ENCODE results near the gene COPS6. TPM values are rescaled to one million over a fixed set of nuclear protein-coding genes. Genes with fewer than 3 reads are reported as not detected.

Gene COPS6
- total and polyA plus RNA-seq, 2 donors (not counting 1 experiment from before 2014, with no cell fraction given): 76.5 to 79.6 TPM

DNA sequence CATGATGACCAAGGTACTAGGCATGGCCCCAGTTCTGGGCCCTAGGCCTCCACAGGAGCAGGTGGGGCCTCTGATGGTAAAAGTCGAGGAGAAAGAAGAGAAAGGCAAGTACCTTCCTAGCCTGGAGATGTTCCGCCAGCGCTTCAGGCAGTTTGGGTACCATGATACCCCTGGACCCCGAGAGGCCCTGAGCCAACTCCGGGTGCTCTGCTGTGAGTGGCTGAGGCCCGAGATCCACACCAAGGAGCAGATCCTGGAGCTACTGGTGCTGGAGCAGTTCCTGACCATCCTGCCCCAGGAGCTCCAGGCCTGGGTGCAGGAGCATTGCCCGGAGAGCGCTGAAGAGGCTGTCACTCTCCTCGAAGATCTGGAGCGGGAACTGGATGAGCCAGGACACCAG lies 31.8 kb upstream of the COPS6 start:
- no peak for TF ChIP-seq EZH2 (IDR thresholded peaks at IDR 0.05; ENCODE audit: borderline replicate concordance, insufficient read depth, low read depth, low read length, poor library complexity, severe bottlenecking)
- TF ChIP-seq, protein P1, sequence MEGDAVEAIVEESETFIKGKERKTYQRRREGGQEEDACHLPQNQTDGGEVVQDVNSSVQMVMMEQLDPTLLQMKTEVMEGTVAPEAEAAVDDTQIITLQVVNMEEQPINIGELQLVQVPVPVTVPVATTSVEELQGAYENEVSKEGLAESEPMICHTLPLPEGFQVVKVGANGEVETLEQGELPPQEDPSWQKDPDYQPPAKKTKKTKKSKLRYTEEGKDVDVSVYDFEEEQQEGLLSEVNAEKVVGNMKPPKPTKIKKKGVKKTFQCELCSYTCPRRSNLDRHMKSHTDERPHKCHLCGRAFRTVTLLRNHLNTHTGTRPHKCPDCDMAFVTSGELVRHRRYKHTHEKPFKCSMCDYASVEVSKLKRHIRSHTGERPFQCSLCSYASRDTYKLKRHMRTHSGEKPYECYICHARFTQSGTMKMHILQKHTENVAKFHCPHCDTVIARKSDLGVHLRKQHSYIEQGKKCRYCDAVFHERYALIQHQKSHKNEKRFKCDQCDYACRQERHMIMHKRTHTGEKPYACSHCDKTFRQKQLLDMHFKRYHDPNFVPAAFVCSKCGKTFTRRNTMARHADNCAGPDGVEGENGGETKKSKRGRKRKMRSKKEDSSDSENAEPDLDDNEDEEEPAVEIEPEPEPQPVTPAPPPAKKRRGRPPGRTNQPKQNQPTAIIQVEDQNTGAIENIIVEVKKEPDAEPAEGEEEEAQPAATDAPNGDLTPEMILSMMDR (IDR thresholded peaks at IDR 0.05): no peak
- Mint-ChIP-seq H3K27me3 (no peaks in the 10 kb centered on the region), H3K4me1 (peaks cover 2% of the 10 kb centered on the region), H3K27ac (no peak overlapping the region), H3K9me3 (ENCODE audit: insufficient read depth) (no peaks in the 10 kb centered on the region), H3K4me3 (no peak overlapping the region)
- no peak for ATAC-seq (ENCODE audit: low read depth)
- intact Hi-C loops (cut with micrococcal nuclease): no loop called here
- Histone ChIP-seq H3K4me2 (replicated peaks; ENCODE audit: low read depth, low read length, poor library complexity, severe bottlenecking) (no peak overlapping the region), H2AFZ (ENCODE audit: insufficient read depth, low read depth, low read length, poor library complexity, severe bottlenecking) (no peak overlapping the region), H3K36me3 (replicated peaks in 1 of 2; ENCODE audit: control extremely low read depth in 1 of 2, control insufficient read depth in 1 of 2, extremely low read depth in 1 of 2, insufficient read depth in 2 of 2, low read length in 1 of 2) (peaks cover 1 to 27% of the 10 kb centered on the region in 2 experiments), H3K79me2 (ENCODE audit: control insufficient read depth, insufficient read depth, low read length) (peaks cover 14% of the 10 kb centered on the region), H3K27ac (ENCODE audit: low read length in 2 of 2) (no peak overlapping the region), H3K4me3 (ENCODE audit: control extremely low read depth in 1 of 5, extremely low read depth in 1 of 5, insufficient read depth in 1 of 5, low read depth in 2 of 5, low read length in 4 of 5) (no peak overlapping the region), H3K4me1 (ENCODE audit: control insufficient read depth in 2 of 2, insufficient read depth in 2 of 2, low read length in 2 of 2) (peaks cover 0 to 9% of the 10 kb centered on the region in 2 donors), H3K9me3 (ENCODE audit: control extremely low read depth in 1 of 3, control insufficient read depth in 2 of 3, insufficient read depth in 1 of 3, low read length in 2 of 3) (no peaks in the 10 kb centered on the region), H3K9ac (ENCODE audit: low read length) (no peak overlapping the region), H4K20me1 (ENCODE audit: control insufficient read depth, insufficient read depth, low read length, poor library complexity, severe bottlenecking) (no peaks in the 10 kb centered on the region), H3K27me3 (replicated peaks in 1 of 4; ENCODE audit: control extremely low read depth in 1 of 4, control insufficient read depth in 3 of 4, insufficient read depth in 4 of 4, low read length in 3 of 4) (no peaks in the 10 kb centered on the region)
- ChIA-PET POLR2A (no interaction called here), CTCF (no interaction called here)
- DNase-seq: no peak
- over 99% methylated on average over 8 of the region's 10 CpGs for WGBS (ENCODE audit: insufficient coverage)

DNA sequence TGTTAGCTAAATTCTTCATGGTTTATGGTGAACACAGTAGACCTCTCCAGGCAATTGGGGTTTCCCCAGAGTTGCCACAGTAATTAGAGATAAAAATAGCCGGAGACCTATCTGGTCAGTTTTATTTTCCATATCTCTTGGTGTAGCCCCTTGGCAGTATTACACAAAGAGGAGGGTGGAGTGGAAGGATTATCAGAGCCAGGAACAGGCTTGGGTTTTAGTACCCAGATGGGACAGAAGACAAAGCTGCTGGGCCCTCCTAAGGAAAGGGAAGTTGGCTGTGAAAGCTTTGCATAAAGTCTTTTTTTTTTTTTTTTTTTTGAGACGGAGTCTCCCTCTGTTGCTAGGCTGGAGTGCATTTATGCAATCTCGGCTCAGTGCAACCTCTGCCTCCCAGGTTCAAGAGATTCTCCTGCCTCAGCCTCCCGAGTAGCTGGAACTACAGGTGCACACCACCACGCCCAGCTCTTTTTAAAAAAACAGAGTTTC lies 29.5 kb upstream of the COPS6 start:
- Mint-ChIP-seq H3K9me3 (ENCODE audit: insufficient read depth) (no peaks in the 10 kb centered on the region), H3K27me3 (no peaks in the 10 kb centered on the region), H3K4me1 (peaks cover 2% of the 10 kb centered on the region), H3K4me3 (no peak overlapping the region), H3K27ac (no peak overlapping the region)
- DNase-seq (no peak), ATAC-seq (ENCODE audit: low read depth) (no peak)
- H2AFZ ChIP-seq (ENCODE audit: insufficient read depth, low read depth, low read length, poor library complexity, severe bottlenecking): no peak overlapping the region
- no peak for TF ChIP-seq EZH2 (IDR thresholded peaks at IDR 0.05; ENCODE audit: borderline replicate concordance, insufficient read depth, low read depth, low read length, poor library complexity, severe bottlenecking)
- TF ChIP-seq, protein P1 (IDR thresholded peaks at IDR 0.05): no peak
- H3K27me3 ChIP-seq (replicated peaks in 1 of 4; ENCODE audit: control extremely low read depth in 1 of 4, control insufficient read depth in 3 of 4, insufficient read depth in 4 of 4, low read length in 3 of 4): no peaks in the 10 kb centered on the region
- H3K4me1 ChIP-seq (ENCODE audit: control insufficient read depth in 2 of 2, insufficient read depth in 2 of 2, low read length in 2 of 2): peaks cover 0 to 9% of the 10 kb centered on the region in 2 donors
- H3K4me2 ChIP-seq (replicated peaks; ENCODE audit: low read depth, low read length, poor library complexity, severe bottlenecking): no peak overlapping the region
- intact Hi-C loops (cut with micrococcal nuclease): no loop called here
- CTCF ChIA-PET: interaction anchor here (0.6 to 1.1 kb wide), 4 partner anchors 13 to 1018 kb away, joined by 3 to 4 read pairs (median 4); no protein-coding TSS in a partner anchor
- no peak overlapping the region for H3K4me3 ChIP-seq (ENCODE audit: control extremely low read depth in 1 of 5, extremely low read depth in 1 of 5, insufficient read depth in 1 of 5, low read depth in 2 of 5, low read length in 4 of 5)
- H3K36me3 ChIP-seq (replicated peaks in 1 of 2; ENCODE audit: control extremely low read depth in 1 of 2, control insufficient read depth in 1 of 2, extremely low read depth in 1 of 2, insufficient read depth in 2 of 2, low read length in 1 of 2): peaks cover 1 to 35% of the 10 kb centered on the region in 2 experiments
- no peaks in the 10 kb centered on the region for H4K20me1 ChIP-seq (ENCODE audit: control insufficient read depth, insufficient read depth, low read length, poor library complexity, severe bottlenecking)
- 87% methylated on average over 3 of the region's 5 CpGs for WGBS (ENCODE audit: insufficient coverage)
- no peaks in the 10 kb centered on the region for H3K9me3 ChIP-seq (ENCODE audit: control extremely low read depth in 1 of 3, control insufficient read depth in 2 of 3, insufficient read depth in 1 of 3, low read length in 2 of 3)
- no peak overlapping the region for H3K27ac ChIP-seq (ENCODE audit: low read length in 2 of 2)
- H3K9ac ChIP-seq (ENCODE audit: low read length): no peak overlapping the region
- peaks cover 10% of the 10 kb centered on the region for H3K79me2 ChIP-seq (ENCODE audit: control insufficient read depth, insufficient read depth, low read length)
- POLR2A ChIA-PET: interaction anchor here (1.0 kb wide), 1 partner anchor 22 kb away, joined by 4 read pairs; the partner anchor contains the start of gene ZNF3
